ENCODE data around the gene TDRD7.
"Not testable (repeated sequence)": the region's sequence is repeated elsewhere in the genome, so short reads cannot be mapped to it uniquely, and the experiment has no call there.

Gene TDRD7

DNA sequence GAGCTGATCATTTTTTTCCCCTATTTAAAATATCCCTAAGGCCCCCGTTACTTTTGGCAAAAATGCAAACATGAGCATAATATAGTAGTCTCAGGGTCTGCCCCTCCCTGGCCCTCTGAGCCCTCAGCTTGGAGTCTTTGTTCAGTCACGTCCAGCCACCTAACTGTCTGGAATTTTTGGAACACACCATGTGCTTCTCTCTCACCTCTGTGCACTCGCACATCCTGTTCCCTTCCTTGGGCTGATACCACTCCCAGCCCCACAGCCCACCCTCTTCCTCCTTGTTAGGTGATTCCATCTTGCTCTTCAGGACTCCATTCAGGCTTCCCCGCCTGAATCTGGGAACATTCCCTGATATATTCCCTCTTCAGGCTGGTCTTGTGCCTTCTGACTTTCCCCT is 16.0 kb downstream of the TDRD7 start:
- FAIRE-seq, result no peak

GRCh38 chr9:97430316-97431043 is 18.6 kb downstream of the TDRD7 start:
- no peak for FAIRE-seq

DNA sequence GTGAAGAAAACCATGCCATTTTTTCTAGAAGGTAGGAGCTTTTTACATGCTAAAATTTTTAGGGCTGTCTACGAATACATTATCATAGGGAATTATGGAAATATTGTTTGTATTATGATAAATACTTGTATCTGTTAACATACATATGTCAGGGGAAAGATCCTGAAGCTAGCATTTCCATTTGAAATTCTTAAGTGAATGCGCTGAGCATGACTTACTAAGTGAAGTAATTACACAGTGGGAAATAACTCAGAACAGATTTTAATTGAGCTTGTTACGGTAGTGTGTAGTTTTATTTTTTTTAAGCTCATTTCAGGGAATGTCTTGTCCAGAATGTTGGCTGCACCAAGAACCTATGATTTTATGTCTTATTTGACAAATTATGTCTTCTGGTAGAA is 19.1 kb downstream of the TDRD7 start:
- no peak for FAIRE-seq

DNA sequence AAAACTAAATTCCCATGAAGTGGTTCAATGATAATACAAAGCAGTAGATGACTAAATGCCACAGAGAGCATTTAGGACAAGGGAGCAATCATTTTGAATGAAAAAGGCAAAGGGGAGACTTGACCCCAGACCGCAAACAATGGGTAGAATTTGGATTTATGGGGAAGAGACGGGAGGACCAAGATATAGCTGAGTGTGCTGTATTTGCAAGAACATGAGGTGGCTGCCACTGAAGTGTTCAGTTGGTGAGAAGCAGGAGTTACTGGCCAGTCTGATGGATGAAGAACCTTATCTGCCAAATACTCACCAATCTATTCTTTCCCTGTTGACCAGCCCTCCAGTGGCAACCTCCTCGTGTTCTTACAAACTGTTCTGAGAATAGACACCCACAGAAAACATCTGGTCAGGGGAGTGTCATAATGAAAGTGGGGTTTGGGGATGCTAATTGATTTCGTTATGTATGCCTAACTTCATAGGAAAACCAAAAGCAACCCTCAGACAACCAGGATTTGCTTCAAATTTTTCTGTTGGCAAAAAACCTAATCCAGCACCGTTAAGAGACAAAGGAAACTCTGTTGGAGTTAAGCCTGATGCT is 19.8 kb downstream of the TDRD7 start:
- no peak for FAIRE-seq

- FAIRE-seq, result no peak
Observed at GRCh38 chr9:97437051-97437600, 25.2 kb downstream of the TDRD7 start.

DNA sequence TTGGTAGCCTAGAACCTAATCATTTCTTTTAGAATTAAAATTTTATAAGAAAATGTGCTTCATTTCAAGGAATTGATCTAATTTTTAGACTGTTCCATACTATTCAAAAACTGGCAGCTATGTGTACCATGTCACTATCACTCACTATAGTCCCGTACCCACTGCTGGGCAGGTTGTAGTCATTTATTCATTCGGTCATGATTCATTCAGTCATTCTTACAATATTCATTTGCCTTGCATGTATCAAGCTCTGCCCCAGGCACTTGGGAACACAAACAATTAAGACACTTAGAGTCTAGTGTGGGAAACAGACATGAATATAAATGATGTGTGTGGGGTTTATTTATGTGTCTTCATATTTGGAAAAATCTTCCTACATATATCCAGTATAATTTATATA is 26.4 kb downstream of the TDRD7 start:
- FAIRE-seq, result no peak

DNA sequence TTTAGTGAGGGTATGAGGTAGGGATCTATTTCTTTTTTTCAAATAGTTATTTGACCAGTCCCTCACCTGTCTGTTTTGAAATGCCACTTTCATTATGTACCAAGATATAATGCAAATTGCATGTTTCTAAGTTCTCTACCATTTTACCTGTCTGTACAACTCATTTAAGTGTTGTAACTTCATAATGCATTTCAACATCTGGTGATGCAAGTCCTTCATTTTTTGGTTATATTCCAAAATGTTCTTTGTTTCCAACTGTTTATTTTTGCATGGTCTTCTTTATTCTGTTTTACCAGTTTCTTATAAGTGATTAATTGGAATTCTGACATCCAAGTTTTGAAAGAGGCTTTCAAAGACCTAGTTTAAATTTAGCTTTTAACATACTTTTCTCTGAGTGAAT is 26.8 kb downstream of the TDRD7 start:
- FAIRE-seq, result no peak

- FAIRE-seq, result no peak
Observed at GRCh38 chr9:97440160-97440559, 28.3 kb downstream of the TDRD7 start.

- FAIRE-seq, result no peak
Observed at GRCh38 chr9:97441729-97442128, 29.8 kb downstream of the TDRD7 start.

DNA sequence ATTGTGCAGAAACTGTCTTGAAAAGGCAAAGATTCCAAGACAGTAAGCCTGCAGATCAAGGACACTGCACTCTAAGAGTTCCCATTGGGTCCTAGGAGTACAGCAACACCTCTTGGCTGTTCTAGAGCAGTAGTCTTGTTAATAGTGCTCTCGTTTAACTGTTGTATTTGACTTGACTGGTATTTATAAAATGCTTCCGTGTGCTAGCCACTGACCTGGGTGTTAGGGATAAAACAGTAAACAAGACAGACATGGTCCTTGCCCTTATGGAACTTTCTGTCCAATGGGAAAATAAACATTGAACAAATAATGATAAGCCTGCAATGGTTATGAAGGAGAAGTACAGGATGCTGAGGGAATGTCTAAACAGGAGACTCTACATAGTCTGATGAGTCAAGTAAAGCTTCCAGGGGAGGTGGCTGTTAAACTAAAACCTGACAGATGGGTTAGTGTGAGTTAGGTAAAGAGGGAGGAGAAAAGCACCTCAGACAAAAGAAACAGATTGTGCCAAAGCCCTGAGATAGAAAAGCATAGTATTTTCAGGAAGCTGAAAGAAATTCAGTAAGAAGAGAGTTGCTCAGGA is 33.3 kb downstream of the TDRD7 start:
- no peak for FAIRE-seq

DNA sequence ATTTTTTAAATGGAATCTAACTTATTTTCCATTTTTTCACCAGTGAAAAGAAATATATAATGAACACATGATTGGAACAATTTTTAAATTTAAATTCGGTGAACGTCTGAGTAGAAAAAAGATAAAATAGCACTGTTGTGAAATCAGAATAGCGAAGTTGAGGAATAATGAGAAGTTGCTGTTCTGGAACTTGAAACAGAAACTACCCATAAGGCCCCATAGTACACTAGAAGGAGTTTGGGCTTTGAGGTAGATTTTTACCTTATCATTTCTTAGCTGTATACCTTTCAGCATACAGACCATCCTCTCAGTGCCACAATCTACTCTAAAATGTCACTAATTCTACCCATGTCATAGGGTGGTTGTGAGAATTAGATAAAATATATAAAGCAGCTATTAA is 35.1 kb downstream of the TDRD7 start:
- FAIRE-seq, result no peak

- FAIRE-seq, result not testable (repeated sequence)
Observed at GRCh38 chr9:97453573-97453972, 41.7 kb downstream of the TDRD7 start.

DNA sequence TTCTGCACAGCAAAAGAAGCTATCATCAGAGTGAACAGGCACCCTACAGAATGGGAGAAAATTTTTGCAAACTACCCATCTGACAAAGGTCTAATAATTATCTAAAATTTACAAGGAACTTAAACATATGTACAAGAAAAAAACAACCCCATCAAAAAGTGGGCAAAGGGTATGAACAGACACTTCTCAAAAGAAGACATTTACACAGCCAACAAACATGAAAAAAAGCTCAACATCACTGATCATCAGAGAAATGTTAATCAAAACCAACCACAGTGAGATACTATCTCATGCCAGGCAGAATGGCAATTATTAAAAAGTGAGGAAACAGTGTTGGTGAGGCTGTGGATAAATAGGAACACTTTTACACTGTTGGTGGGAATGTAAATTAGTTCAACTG is 44.9 kb downstream of the TDRD7 start:
- not testable (repeated sequence) for FAIRE-seq

DNA sequence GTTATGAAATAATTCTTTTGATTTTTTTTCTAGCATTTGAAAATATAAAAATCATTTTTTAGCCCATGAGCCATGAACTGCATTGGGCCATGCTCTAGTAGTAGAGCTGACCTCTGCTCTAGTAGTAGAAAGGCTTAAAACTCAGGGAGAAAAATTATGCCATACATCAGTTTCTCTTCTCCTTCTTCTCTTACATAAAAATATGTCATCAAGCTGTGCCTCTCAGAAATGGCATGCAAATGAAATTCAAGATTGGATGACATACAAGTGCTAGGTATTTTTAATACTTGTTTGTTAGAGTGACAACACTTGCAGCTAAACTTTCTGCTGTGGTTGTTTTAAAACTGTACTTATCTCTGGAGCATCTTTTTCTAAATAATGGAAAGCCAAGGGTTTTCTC is 47.4 kb downstream of the TDRD7 start:
- FAIRE-seq, result no peak

GRCh38 chr9:97462159-97462558 is 50.3 kb downstream of the TDRD7 start:
- no peak for FAIRE-seq

- no peak for FAIRE-seq
Observed at GRCh38 chr9:97462914-97463313, 51.0 kb downstream of the TDRD7 start.

GRCh38 chr9:97468658-97469448 is 57.0 kb downstream of the TDRD7 start:
- no peak for FAIRE-seq

GRCh38 chr9:97470076-97470475 is 58.2 kb downstream of the TDRD7 start:
- no peak for FAIRE-seq

DNA sequence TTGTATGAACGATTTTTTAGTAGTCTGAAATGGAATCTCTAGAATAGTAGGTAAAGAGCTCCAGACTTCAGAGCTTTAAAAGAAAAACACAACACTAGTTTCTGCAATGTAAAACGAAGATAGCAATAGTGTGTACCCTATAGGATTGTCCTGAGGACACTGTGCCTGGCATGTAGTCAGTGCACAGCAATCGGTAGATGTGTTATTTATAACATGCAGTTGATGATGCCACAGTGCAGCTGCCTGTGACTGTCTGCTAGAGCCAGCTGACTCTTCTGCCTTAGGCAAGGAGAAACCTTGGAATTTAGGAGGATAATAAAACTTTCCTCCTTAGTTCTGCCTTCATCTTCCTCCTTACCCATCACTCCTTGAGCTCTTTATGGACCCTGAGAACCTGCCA is 61.8 kb downstream of the TDRD7 start:
- no peak for FAIRE-seq

GRCh38 chr9:97474372-97474925 is 62.6 kb downstream of the TDRD7 start:
- FAIRE-seq, result no peak

- no peak for FAIRE-seq
Observed at GRCh38 chr9:97475059-97475458, 63.2 kb downstream of the TDRD7 start.

GRCh38 chr9:97478301-97478981 is 66.5 kb downstream of the TDRD7 start:
- FAIRE-seq, result no peak

Data from A204.1 (cell line).